Measurements from ENCODE around the gene ADGRV1.

GRCh38 chr5:90613918-90614504 lies 55.4 kb downstream of the ADGRV1 start:
- TF ChIP-seq TAF1 (IDR thresholded peaks at IDR 0.05; ENCODE audit: low read depth) (no peak), USF1 (IDR thresholded peaks at IDR 0.05) (no peak), YY1 (IDR thresholded peaks at IDR 0.05; ENCODE audit: low read depth) (no peak)
